Renal pelvis (tissue), 12 donors: ENCODE measurements around the gene LCAT. TPM values are rescaled to one million over a fixed set of nuclear protein-coding genes. Genes with fewer than 3 reads are reported as not detected.
"Not testable (repeated sequence)": the region's sequence is repeated elsewhere in the genome, so short reads cannot be mapped to it uniquely, and the experiment has no call there.

ENCODE experiments used
- DNase-seq: peaks from one replicate; pipeline ENCODE4 v3.0.0-alpha.2; 2013
- long read RNA-seq, 16 experiments: transcript quantifications; one replicate each; lab custom pipeline, GENCODE V29; 2026
- polyA plus RNA-seq, 3 donors: library from polyadenylated mRNA; unstranded; fragments of 120-200 nt; gene quantifications; one replicate each; pipeline ENCODE4 v1.2.1, GENCODE V29; 2013; ENCODE audit not compliant: insufficient read length in 3 of 3

LCAT gene
- 10 to 100 TPM; 18.0 to 27.4 (median 26.8) TPM for polyA plus RNA-seq
- long read RNA-seq, donor 1, partial matches to known transcripts, result 0 of 2 reads
- long read RNA-seq, donor 1, other reads (novel, unspliced or antisense), result 0 of 2 reads
- long read RNA-seq, donor 2, partial matches to known transcripts, result 0 of 4 reads
- long read RNA-seq, donor 2, other reads (novel, unspliced or antisense), result 0 of 4 reads
- long read RNA-seq, donor 3, partial matches to known transcripts, result 0 of 2 reads
- long read RNA-seq, donor 3, other reads (novel, unspliced or antisense), result 0 of 2 reads
- long read RNA-seq, donor 4, partial matches to known transcripts, result 0 of 1 reads
- long read RNA-seq, donor 4, other reads (novel, unspliced or antisense), result 0 of 1 reads
- long read RNA-seq, donor 5, result 0 reads
- long read RNA-seq, donor 6, partial matches to known transcripts, result 0 of 4 reads
- long read RNA-seq, donor 6, other reads (novel, unspliced or antisense), result 0 of 4 reads
- long read RNA-seq, donor 7, partial matches to known transcripts, result 0 of 3 reads
- long read RNA-seq, donor 7, other reads (novel, unspliced or antisense), result 0 of 3 reads
- long read RNA-seq, donor 8, partial matches to known transcripts, result 0 of 4 reads
- long read RNA-seq, donor 8, other reads (novel, unspliced or antisense), result 0 of 4 reads
- long read RNA-seq, donor 9, partial matches to known transcripts, result 0 of 3 reads
- long read RNA-seq, donor 9, other reads (novel, unspliced or antisense), result 0 of 3 reads
- long read RNA-seq, donor 10, partial matches to known transcripts, result 0 of 2 reads
- long read RNA-seq, donor 10, other reads (novel, unspliced or antisense), result 0 of 2 reads
- long read RNA-seq, donor 11, partial matches to known transcripts, result 0 of 3 reads
- long read RNA-seq, donor 11, other reads (novel, unspliced or antisense), result 0 of 3 reads
- long read RNA-seq, donor 12, transcript LCAT-204 (5 exons, 1,240 nt), result major isoform, 8 of 8 reads
- long read RNA-seq, donor 12, partial matches to known transcripts, result 0 of 8 reads
- long read RNA-seq, donor 12, other reads (novel, unspliced or antisense), result 0 of 8 reads
- long read RNA-seq, donor 13, partial matches to known transcripts, result 0 of 3 reads
- long read RNA-seq, donor 13, other reads (novel, unspliced or antisense), result 0 of 3 reads
- long read RNA-seq, donor 14, result 0 reads
- long read RNA-seq, donor 15, result 0 reads
- long read RNA-seq, donor 16, partial matches to known transcripts, result 0 of 1 reads
- long read RNA-seq, donor 16, other reads (novel, unspliced or antisense), result 0 of 1 reads

GRCh38 chr16:67943619-67944504, at the start of gene LCAT:
LCAT (minus strand) TSS chr16:67944120; CDS start chr16:67944101, 19 bp downstream.
- DNase-seq, result no peak

GRCh38 chr16:67993207-67994039, 49.5 kb upstream of the LCAT start:
- peak; percentile 58 for DNase-seq

GRCh38 chr16:67992661-67993206, 48.8 kb upstream of the LCAT start:
- DNase-seq, result no peak

GRCh38 chr16:67990018-67990386, 46.1 kb upstream of the LCAT start:
- no peak for DNase-seq

- no peak for DNase-seq
Observed at GRCh38 chr16:67989322-67990017, 45.5 kb upstream of the LCAT start.

GRCh38 chr16:67988675-67989074, 44.8 kb upstream of the LCAT start:
- DNase-seq, result no peak

- no peak for DNase-seq
Observed at GRCh38 chr16:67987460-67988160, 43.7 kb upstream of the LCAT start.

- no peak for DNase-seq
Observed at GRCh38 chr16:67986949-67987348, 43.0 kb upstream of the LCAT start.

GRCh38 chr16:67982011-67982696, 38.2 kb upstream of the LCAT start:
- DNase-seq, result no peak

- no peak for DNase-seq
Observed at GRCh38 chr16:67979955-67980678, 36.2 kb upstream of the LCAT start, which contains the start of gene DPEP3. DPEP3 (minus strand) TSS chr16:67980499; CDS start chr16:67980380, 119 bp downstream.

- DNase-seq, result no peak
Observed at GRCh38 chr16:67977469-67978227, 33.7 kb upstream of the LCAT start.

GRCh38 chr16:67977005-67977404, 33.1 kb upstream of the LCAT start:
- DNase-seq, result no peak

- DNase-seq, result no peak
Observed at GRCh38 chr16:67976205-67976604, 32.3 kb upstream of the LCAT start.

GRCh38 chr16:67975321-67976105, 31.6 kb upstream of the LCAT start:
- no peak for DNase-seq

GRCh38 chr16:67972285-67972684, 28.4 kb upstream of the LCAT start:
- DNase-seq, result not testable (repeated sequence)
